ENCODE data around the gene MYRIP.

DNA sequence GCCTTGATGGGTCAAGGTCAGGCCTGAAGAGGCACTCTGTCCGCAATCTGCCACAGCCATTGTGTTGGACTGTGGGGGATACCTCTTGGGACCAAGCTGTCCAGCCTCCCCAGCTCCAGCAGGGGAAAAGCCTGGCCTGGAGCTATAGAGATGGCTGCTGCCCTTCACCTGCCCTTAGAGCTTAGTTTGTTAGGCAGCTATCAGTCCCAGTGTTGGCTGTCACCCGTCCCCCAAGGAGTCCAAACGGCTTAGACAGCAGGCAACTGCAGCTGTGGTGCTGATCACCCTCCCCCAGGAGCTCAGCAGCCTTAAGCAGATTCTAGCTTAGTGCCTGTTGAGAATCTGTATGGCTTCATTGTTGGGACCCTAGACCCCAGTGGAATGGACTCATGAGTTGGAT is 180.3 kb downstream of the MYRIP start:
- TF ChIP-seq, protein P1, sequence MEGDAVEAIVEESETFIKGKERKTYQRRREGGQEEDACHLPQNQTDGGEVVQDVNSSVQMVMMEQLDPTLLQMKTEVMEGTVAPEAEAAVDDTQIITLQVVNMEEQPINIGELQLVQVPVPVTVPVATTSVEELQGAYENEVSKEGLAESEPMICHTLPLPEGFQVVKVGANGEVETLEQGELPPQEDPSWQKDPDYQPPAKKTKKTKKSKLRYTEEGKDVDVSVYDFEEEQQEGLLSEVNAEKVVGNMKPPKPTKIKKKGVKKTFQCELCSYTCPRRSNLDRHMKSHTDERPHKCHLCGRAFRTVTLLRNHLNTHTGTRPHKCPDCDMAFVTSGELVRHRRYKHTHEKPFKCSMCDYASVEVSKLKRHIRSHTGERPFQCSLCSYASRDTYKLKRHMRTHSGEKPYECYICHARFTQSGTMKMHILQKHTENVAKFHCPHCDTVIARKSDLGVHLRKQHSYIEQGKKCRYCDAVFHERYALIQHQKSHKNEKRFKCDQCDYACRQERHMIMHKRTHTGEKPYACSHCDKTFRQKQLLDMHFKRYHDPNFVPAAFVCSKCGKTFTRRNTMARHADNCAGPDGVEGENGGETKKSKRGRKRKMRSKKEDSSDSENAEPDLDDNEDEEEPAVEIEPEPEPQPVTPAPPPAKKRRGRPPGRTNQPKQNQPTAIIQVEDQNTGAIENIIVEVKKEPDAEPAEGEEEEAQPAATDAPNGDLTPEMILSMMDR (IDR thresholded peaks at IDR 0.05; ENCODE audit: low read length), result no peak
- no peak for TF ChIP-seq EZH2 (IDR thresholded peaks at IDR 0.05; ENCODE audit: borderline replicate concordance, low read length)

All from OCI-LY1 (cell line).